SJCRH30 (cell line): ENCODE results near the gene PFDN1. TPM values are rescaled to one million over a fixed set of nuclear protein-coding genes. Genes with fewer than 3 reads are reported as not detected.

ENCODE experiments used
- DNase-seq, 2 experiments: peaks; one replicate each; pipeline ENCODE4 v3.0.0-alpha.2; 2015 to 2020
- H3K27ac ChIP-seq: fragments of 250-450 bp; sonication (Bioruptor Pico); 2 replicates; pipeline ENCODE4 v1.5.1; 2020; ENCODE audit warnings: mild to moderate bottlenecking, moderate library complexity
- H3K27me3 ChIP-seq: fragments of 250-450 bp; sonication (Bioruptor Pico); 2 replicates; pipeline ENCODE4 v1.5.1; 2020; ENCODE audit warnings: mild to moderate bottlenecking, moderate library complexity
- H3K36me3 ChIP-seq: fragments of 250-450 bp; sonication (Bioruptor Pico); 2 replicates; pipeline ENCODE4 v1.5.1; 2020; ENCODE audit warnings: mild to moderate bottlenecking, moderate library complexity
- H3K4me1 ChIP-seq: fragments of 250-450 bp; sonication (Bioruptor Pico); 2 replicates; pipeline ENCODE4 v1.5.1; 2020; ENCODE audit warnings: mild to moderate bottlenecking, moderate library complexity
- H3K4me3 ChIP-seq: fragments of 250-450 bp; sonication (Bioruptor Pico); 2 replicates; pipeline ENCODE4 v1.5.1; 2020; ENCODE audit warnings: mild to moderate bottlenecking, moderate library complexity
- H3K9me3 ChIP-seq: fragments of 250-450 bp; sonication (Bioruptor Pico); replicated peaks from 2 replicates; pipeline ENCODE4 v1.5.1; 2020; ENCODE audit warnings: mild to moderate bottlenecking, moderate library complexity
- total RNA-seq: library from RNA; depleted of rRNA; stranded (reverse); fragments of >200 nt; shearing (Covaris generic); gene quantifications from 2 replicates; pipeline ENCODE4 v1.2.3, GENCODE V29; 2014

PFDN1 gene
- total RNA-seq, 1 experiment from 2014 or later, result 93.9 TPM

DNA sequence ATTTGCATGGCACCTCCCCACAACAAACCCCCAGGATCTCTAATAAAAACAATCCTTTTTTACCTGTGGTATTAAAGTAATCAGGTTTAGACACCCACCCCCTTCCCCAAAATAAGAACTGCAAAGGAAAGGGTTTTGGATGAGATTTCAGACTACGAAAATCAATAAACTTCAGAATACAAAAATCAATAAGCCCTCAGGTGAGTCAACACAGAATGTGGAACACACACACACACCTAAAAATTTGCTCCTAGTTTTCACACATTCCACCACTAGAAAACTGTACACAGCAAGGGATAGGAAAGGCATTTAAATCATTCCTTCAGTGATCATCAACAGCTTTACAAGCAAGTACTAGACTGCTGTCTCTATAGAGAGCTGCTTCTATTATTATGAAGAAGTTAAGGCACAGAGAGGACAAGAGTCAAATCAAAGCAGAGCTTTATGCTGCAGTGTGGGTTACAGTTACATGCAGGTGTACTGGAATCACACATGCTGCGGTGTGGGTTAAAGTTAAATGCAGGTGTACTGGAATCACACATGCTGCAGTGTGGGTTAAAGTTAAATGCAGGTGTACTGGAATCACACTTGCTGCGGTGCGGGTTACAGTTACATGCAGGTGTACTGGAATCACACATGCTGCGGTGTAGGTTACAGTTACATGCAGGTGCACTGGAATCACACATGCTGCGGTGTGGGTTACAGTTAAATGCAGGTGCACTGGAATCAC, 36.3 kb downstream of the PFDN1 start:
- Histone ChIP-seq H3K27ac (no peak overlapping the region), H3K9me3 (no peaks in the 10 kb centered on the region), H3K4me3 (no peak overlapping the region), H3K27me3 (no peaks in the 10 kb centered on the region), H3K4me1 (peaks cover 9% of the 10 kb centered on the region), H3K36me3 (0 out of 2 replicates have a peak, but pooled peaks cover 2% of the 10 kb centered on the region)
- DNase-seq, result no peak

DNA sequence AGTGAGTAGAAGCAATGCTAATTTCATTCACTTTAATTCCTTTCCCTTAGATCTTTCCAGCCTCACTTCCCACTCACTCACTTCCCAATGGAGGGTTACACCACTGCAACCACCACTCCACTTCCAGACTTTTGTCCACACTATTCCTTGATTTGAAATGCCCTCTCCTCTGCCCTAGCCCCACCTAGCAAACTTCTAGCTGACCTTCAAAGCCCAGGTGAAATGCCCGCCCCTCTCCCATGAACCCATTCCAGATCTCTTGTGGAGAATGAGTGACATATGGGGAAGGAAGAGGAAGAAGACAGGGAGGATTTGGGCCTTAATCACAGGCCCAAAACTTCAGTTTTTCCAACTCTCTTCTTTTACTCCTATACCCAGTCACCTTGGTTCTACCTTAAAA, 37.1 kb downstream of the PFDN1 start:
- no peaks in the 10 kb centered on the region for H3K9me3 ChIP-seq
- H3K27me3 ChIP-seq, result no peaks in the 10 kb centered on the region
- H3K4me3 ChIP-seq, result no peak overlapping the region
- no peak for DNase-seq
- H3K36me3 ChIP-seq, result 0 out of 2 replicates have a peak, but pooled peaks cover 2% of the 10 kb centered on the region
- no peak overlapping the region for H3K27ac ChIP-seq
- peaks cover 14% of the 10 kb centered on the region for H3K4me1 ChIP-seq

- no peaks in the 10 kb centered on the region for H3K27me3 ChIP-seq
- H3K27ac ChIP-seq, result no peak overlapping the region
- H3K9me3 ChIP-seq, result peaks cover 6% of the 10 kb centered on the region; the same call in 1 of the 2 replicates
- H3K36me3 ChIP-seq, result peaks cover 7% of the 10 kb centered on the region; the same call in 1 of the 2 replicates
- peaks cover 22% of the 10 kb centered on the region for H3K4me1 ChIP-seq
- no peak overlapping the region for H3K4me3 ChIP-seq
- no peak for DNase-seq
Measured at GRCh38 chr5:140262839-140263238, 40.1 kb downstream of the PFDN1 start.

DNA sequence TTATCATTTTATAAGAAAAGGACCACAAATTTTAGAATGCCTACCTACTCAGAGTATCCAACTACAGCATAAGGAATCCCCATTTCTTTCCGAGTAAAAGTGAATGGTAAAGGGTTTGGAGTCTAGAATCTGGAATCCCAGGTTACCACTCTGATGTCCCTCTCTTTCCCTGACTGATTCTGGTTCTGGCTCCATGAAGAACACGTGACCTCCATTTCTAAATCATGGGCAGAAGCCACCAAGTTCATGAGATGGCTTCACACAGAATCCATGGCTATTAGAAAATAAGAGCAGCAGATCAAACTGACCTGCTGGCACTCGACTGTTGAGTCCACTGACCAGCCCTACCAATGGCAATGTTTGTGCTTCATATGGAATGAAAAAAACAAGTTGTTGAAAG, 40.7 kb downstream of the PFDN1 start:
- Histone ChIP-seq H3K27me3 (no peaks in the 10 kb centered on the region), H3K36me3 (peaks cover 7% of the 10 kb centered on the region; the same call in 1 of the 2 replicates), H3K4me3 (no peak overlapping the region), H3K9me3 (peaks cover 6% of the 10 kb centered on the region; the same call in 1 of the 2 replicates), H3K4me1 (peaks cover 28% of the 10 kb centered on the region), H3K27ac (no peak overlapping the region)
- DNase-seq, result no peak

DNA sequence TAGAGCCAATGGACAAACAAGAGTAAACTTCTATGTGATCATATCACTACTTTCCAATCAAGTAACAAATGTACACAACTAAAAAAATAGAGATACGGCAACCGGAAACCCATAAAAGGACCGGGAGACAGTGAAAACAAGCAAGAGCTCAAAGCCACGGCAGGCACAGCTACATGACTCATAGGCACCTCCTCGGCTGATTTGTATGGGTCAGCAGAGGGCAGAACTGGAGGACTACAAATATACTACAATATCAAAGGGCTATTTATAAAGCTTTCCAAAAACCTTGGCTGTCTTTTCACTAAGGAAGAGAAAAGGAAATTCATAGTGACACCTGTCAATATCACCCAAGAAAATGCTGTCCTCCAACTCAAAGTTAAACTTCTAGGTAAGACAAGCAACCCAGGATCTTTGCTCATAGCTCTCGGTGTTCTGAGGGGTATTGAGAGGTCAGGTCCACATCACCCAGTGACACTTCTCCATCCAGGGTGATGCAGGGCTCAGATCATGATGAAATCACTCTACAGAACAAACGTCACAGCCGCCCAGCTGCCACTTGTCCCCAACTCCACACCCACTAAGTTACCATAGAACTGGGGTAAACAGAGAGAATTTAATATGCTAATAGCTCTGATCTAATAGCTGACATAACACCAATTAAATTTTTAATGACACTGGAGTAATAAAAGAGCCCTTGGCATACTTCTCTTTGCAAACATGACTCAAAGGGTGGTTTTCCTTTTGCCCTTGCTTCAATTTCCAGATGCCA, 41.3 kb downstream of the PFDN1 start:
- Histone ChIP-seq H3K27me3 (no peaks in the 10 kb centered on the region), H3K36me3 (peaks cover 7% of the 10 kb centered on the region; the same call in 1 of the 2 replicates), H3K9me3 (peaks cover 6% of the 10 kb centered on the region; the same call in 1 of the 2 replicates), H3K4me1 (peaks cover 34% of the 10 kb centered on the region), H3K4me3 (peak overlapping the region; percentile 28), H3K27ac (peak overlapping the region; percentile 34)
- DNase-seq, result peak; percentile 71 to 82

DNA sequence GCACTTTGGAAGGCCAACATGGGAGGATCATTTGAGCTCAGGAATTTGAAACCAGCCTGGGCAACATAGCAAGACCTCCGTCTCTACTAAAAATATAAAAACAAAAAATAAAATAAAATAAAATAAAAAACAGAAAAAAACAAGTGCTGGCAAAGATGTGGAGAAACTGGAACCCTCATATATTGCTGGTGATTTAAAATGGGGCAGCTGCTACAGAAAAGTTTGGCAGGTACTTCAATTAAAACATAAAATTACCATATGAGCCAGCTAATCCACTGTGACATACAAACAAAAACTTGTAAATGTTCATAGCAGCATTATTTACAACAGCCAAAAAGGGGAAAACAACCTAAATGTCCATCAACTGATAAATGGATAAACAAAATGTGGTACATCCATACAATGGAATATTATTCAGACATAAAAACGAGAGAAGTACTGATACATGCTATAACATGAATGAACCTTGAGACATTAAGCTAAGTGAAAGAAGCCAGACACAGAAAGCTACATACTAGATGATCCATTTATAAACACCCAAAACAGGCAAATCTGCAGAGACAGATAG, 42.7 kb downstream of the PFDN1 start:
- H3K36me3 ChIP-seq, result peaks cover 7% of the 10 kb centered on the region; the same call in 1 of the 2 replicates
- H3K4me1 ChIP-seq, result peaks cover 41% of the 10 kb centered on the region
- H3K9me3 ChIP-seq, result peaks cover 6% of the 10 kb centered on the region; the same call in 1 of the 2 replicates
- DNase-seq, result no peak
- no peak overlapping the region for H3K4me3 ChIP-seq
- no peaks in the 10 kb centered on the region for H3K27me3 ChIP-seq
- no peak overlapping the region for H3K27ac ChIP-seq

DNA sequence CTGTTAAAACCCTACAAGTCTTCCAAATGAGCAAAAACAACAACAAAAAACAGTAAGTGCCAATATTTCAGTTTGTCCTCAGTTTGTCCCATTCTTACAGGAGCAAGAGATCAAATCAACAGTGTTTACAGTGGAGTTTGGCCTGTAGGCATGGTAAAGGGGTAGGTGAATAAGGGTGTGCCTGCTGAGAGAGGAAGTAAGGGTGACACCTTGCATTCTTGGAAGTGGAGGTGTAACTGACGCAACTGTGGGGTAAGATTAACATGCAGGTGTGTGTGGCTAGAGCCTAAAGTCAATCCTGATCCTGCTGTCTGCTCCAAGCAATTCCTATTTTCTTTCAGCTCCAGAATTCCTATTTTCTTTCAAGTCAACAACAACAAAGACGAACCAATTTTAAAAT, 43.4 kb downstream of the PFDN1 start:
- no peak overlapping the region for H3K27ac ChIP-seq
- H3K36me3 ChIP-seq, result peaks cover 7% of the 10 kb centered on the region; the same call in 1 of the 2 replicates
- H3K4me1 ChIP-seq, result peaks cover 41% of the 10 kb centered on the region
- H3K27me3 ChIP-seq, result no peaks in the 10 kb centered on the region
- no peak for DNase-seq
- H3K9me3 ChIP-seq, result peaks cover 6% of the 10 kb centered on the region; the same call in 1 of the 2 replicates
- H3K4me3 ChIP-seq, result no peak overlapping the region

- no peak for DNase-seq
- H3K27ac ChIP-seq, result peak overlapping the region; percentile 78
- no peaks in the 10 kb centered on the region for H3K27me3 ChIP-seq
- H3K9me3 ChIP-seq, result peaks cover 6% of the 10 kb centered on the region; the same call in 1 of the 2 replicates
- H3K4me1 ChIP-seq, result peaks cover 38% of the 10 kb centered on the region
- H3K36me3 ChIP-seq, result peaks cover 7% of the 10 kb centered on the region; the same call in 1 of the 2 replicates
- H3K4me3 ChIP-seq, result no peak overlapping the region
Measured at GRCh38 chr5:140258873-140259272, 44.0 kb downstream of the PFDN1 start.

- peak; percentile 78 to 84 for DNase-seq
- H3K4me1 ChIP-seq, result peaks cover 38% of the 10 kb centered on the region
- no peaks in the 10 kb centered on the region for H3K27me3 ChIP-seq
- peaks cover 6% of the 10 kb centered on the region; the same call in 1 of the 2 replicates for H3K9me3 ChIP-seq
- H3K4me3 ChIP-seq, result no peak overlapping the region
- peaks cover 7% of the 10 kb centered on the region; the same call in 1 of the 2 replicates for H3K36me3 ChIP-seq
- H3K27ac ChIP-seq, result peak overlapping the region; percentile 78
Measured at GRCh38 chr5:140258016-140258415, 44.9 kb downstream of the PFDN1 start.

GRCh38 chr5:140256726-140257125, 46.2 kb downstream of the PFDN1 start:
- no peaks in the 10 kb centered on the region for H3K27me3 ChIP-seq
- H3K9me3 ChIP-seq, result peaks cover 6% of the 10 kb centered on the region; the same call in 1 of the 2 replicates
- peaks cover 7% of the 10 kb centered on the region; the same call in 1 of the 2 replicates for H3K36me3 ChIP-seq
- H3K4me1 ChIP-seq, result peaks cover 44% of the 10 kb centered on the region
- H3K27ac ChIP-seq, result peak overlapping the region; percentile 78; the same call in 1 of the 2 replicates
- DNase-seq, result no peak
- no peak overlapping the region for H3K4me3 ChIP-seq

DNA sequence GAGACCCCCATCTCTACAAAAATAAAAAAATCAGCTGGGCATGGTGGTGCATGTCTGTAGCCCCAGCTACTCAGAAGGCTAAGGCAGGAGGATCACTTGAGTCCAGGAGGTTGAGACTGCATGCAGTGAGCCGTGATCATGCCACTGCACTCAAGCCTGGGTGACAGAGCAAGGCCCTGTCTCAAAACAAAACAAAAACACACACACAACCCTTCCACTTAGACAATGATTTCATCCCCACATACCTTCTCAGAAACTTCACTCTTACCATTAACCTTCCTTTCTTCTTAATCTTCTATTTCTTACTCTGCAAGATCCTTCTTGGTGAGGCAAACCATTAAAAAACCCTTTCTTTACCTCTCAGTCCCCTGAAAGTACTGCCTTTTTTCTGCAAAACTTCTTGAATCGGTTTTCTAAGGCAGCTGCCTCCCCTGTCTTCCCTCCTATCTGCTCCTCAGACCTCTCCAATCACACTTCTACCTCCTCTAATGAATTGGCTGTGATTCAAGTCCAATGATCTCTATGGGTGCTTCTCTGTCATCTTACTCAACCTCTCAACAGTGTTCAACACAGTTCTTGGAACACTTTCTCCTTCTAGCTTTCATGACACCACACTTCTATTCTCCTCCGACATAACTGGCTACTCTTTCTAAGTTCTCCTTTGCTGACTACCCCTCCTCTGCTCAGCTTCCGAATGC, 47.3 kb downstream of the PFDN1 start:
- H3K4me1 ChIP-seq, result peaks cover 47% of the 10 kb centered on the region
- no peak for DNase-seq
- no peak overlapping the region for H3K4me3 ChIP-seq
- H3K9me3 ChIP-seq, result peaks cover 6% of the 10 kb centered on the region; the same call in 1 of the 2 replicates
- peaks cover 7% of the 10 kb centered on the region; the same call in 1 of the 2 replicates for H3K36me3 ChIP-seq
- H3K27me3 ChIP-seq, result no peaks in the 10 kb centered on the region
- H3K27ac ChIP-seq, result no peak overlapping the region

DNA sequence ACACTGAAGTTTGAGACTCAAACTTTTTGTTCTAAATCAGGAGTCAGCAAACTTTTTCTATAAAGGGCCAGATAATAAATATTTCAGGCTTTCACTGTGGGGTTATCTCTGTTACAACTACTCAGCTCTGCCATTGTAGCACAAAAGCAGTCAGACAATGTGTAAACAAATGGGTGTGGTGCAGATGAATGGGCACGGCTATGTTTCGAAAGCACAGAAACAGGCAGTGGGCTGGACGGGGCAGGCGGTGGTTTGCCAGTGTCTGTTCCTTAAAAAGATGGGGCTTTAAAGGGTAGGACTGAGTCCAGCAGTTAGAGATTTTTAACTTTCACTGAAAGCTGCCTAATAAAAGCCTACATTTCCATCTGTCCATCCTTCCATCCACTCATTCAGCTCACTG, 48.9 kb downstream of the PFDN1 start:
- Histone ChIP-seq H3K4me1 (peaks cover 46% of the 10 kb centered on the region), H3K27ac (no peak overlapping the region), H3K4me3 (no peak overlapping the region), H3K9me3 (no peaks in the 10 kb centered on the region), H3K36me3 (no peaks in the 10 kb centered on the region), H3K27me3 (no peaks in the 10 kb centered on the region)
- DNase-seq, result no peak

DNA sequence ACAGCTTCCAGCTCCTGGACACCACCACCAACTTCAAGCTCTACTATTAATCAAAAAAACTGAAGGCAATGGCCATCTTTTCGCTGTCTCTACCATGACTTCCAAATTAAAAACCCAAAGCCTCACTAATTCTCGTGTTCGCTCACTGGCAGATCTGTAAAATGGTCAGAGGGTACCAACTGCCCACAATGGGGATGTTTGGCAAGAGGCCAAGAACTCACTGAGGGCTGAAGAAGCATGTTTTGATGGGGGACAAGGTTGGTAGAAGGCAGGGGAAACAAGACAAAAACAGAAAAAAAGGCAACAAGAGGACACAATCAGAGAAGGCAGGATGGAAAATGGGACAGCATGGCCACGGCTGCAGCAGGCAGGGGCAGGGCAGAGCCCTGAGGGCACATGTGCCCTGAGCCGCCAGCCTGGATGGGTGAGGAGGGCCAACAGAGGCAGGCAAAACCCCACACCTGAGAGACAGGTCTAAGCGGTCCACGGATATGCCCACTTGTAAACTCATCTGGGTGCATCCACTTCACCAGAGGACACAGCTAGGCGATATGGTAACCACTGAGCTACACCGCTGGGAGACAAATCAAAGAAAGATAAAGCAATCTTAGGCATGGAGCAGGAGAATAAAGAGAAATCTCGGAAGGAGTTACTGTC, 50.3 kb downstream of the PFDN1 start:
- Histone ChIP-seq H3K27ac (peak overlapping the region; percentile 30), H3K4me1 (peaks cover 37% of the 10 kb centered on the region), H3K4me3 (no peak overlapping the region), H3K27me3 (no peaks in the 10 kb centered on the region), H3K36me3 (no peaks in the 10 kb centered on the region), H3K9me3 (no peaks in the 10 kb centered on the region)
- no peak for DNase-seq

DNA sequence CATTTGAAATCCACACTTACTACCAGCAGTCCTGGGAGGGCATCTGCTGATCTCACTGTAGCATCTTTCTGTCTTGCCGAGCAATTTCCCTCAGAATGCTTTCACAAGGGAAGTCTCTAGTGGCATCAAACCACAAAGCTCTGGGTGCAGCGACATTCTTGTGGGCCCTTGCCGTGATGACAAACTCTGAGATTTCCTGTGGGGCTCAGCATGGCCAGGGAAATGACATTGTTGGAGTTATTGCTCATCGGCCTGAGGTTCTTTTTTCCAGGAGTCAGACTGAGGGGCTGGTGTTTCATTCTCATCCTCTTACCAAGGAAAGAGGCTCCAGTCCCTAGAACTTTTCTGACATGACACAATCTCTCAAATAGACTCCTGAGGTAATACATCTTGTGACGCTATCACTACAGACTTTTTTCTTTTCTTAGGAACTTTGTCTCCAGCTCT, 51.4 kb downstream of the PFDN1 start:
- DNase-seq, result peak; percentile 73 to 76
- Histone ChIP-seq H3K36me3 (no peaks in the 10 kb centered on the region), H3K27me3 (no peaks in the 10 kb centered on the region), H3K9me3 (no peaks in the 10 kb centered on the region), H3K4me3 (no peak overlapping the region), H3K27ac (peak overlapping the region; percentile 30), H3K4me1 (peaks cover 37% of the 10 kb centered on the region)
